Measurements from ENCODE around the gene MAP7. TPM values are rescaled to one million over a fixed set of nuclear protein-coding genes. Genes with fewer than 3 reads are reported as not detected.

MAP7 gene
- total and polyA plus RNA-seq, 9 of the 15 experiments (the other 6 are each of a cell fraction or from before 2014, with no cell fraction given) = 0.76 to 7.7 (median 3.9) TPM

GRCh38 chr6:136361787-136362186 is 188.4 kb downstream of the MAP7 start (continued):
- TF ChIP-seq CBX8 (IDR thresholded peaks at IDR 0.05; ENCODE audit: borderline replicate concordance, extremely low read depth, low read depth, low read length, poor library complexity, severe bottlenecking) (no peak), MEF2D (tag; conservative IDR thresholded peaks at IDR 0.05; ENCODE audit: low read depth) (no peak), TCF15 (CRISPR knock-in tag; IDR thresholded peaks at IDR 0.05) (no peak), KLF6 (CRISPR knock-in tag; IDR thresholded peaks at IDR 0.05; ENCODE audit: borderline replicate concordance) (no peak)

DNA sequence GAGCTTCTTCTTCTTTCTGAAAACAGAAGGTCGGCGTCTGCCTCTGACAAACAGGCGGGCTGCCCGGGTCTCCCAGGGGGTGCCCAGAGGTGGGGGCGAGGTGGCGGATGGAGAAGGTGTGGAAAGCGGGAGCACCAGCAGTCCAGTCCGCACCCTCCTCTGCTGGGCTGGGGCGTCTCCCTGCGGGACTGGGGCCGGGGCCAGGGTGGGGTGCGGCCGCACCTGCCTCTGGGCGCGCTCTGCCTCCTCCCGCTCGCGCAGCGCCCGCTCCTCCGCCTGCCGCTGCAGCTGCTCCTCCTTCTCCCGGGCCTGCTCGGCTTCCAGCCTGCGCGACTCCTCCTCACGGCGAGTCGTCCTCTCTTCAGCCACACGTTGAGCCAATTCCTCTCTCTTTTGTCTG is 189.4 kb downstream of the MAP7 start:
- H3K9me3 ChIP-seq (replicated peaks; ENCODE audit: control insufficient read depth, insufficient read depth, low read depth, low read length) = no peaks in the 10 kb centered on the region
- 43% methylated on average over 13 of the region's 30 CpGs for WGBS (ENCODE audit: insufficient coverage, low coverage, missing lambda C conversion rate)
- H4K20me1 ChIP-seq (replicated peaks; ENCODE audit: control insufficient read depth, insufficient read depth, low read length) = no peaks in the 10 kb centered on the region
- H3K27ac ChIP-seq (ENCODE audit: extremely low read depth, low read depth, low read length) = no peak overlapping the region
- ChIA-PET CTCF (ENCODE audit: low intra/inter-chr PET ratio) (no interaction called here), POLR2A (interaction anchor here (1.5 to 2.6 kb wide), 2 partner anchors 10 to 12 kb away, joined by 3 to 6 read pairs; no protein-coding TSS in a partner anchor)
- H3K4me3 ChIP-seq = no peak overlapping the region
- H3K27me3 ChIP-seq (ENCODE audit: control insufficient read depth in 2 of 2, insufficient read depth in 2 of 2, low read length in 2 of 2) = peaks cover 5 to 24% of the 10 kb centered on the region in 2 experiments; a peak in 3 of 5 replicates
- no peaks in the 10 kb centered on the region for H3K79me2 ChIP-seq (ENCODE audit: control insufficient read depth, insufficient read depth, low read length)
- no peaks in the 10 kb centered on the region for H3K9me1 ChIP-seq (ENCODE audit: control insufficient read depth, insufficient read depth, low read length)
- DNase-seq (ENCODE audit: extremely low read depth in 1 of 4, low spot score in 3 of 4) (peak in 1 of 4 experiments; percentile 28), FAIRE-seq (no peak), ATAC-seq (peak; percentile 71)
- no peak overlapping the region for H3K4me2 ChIP-seq (ENCODE audit: insufficient read depth, low read length)
- intact Hi-C loops (cut with micrococcal nuclease) = no loop called here
- no peak overlapping the region for H3K9ac ChIP-seq (ENCODE audit: insufficient read depth in 1 of 2, low read depth in 2 of 2, low read length in 2 of 2)
- TF ChIP-seq ZNF263 (CRISPR knock-in tag; IDR thresholded peaks at IDR 0.05; ENCODE audit: borderline replicate concordance) = peak; percentile 85
- TF ChIP-seq ZNF707 (CRISPR knock-in tag; conservative IDR thresholded peaks at IDR 0.05) = no peak
- peak; percentile 38; the same call in 1 of the 2 replicates for TF ChIP-seq CXXC5 (CRISPR knock-in tag; IDR thresholded peaks at IDR 0.05)
- H3K4me1 ChIP-seq (replicated peaks in 1 of 2; ENCODE audit: control insufficient read depth in 2 of 2, insufficient read depth in 2 of 2, low read length in 2 of 2) = peaks cover 0 to 6% of the 10 kb centered on the region in 2 experiments; a peak in 2 of 5 replicates
- H2AFZ ChIP-seq (ENCODE audit: low read depth, low read length) = no peak overlapping the region
- no TSS peak for BruUV-seq (replicated peaks)
- H3K36me3 ChIP-seq (ENCODE audit: control insufficient read depth, insufficient read depth, low read length) = no peaks in the 10 kb centered on the region
- in situ Hi-C loops (cut with MboI) = no loop called here
